ENCODE results near the gene ZNF652. TPM values are rescaled to one million over a fixed set of nuclear protein-coding genes. Genes with fewer than 3 reads are reported as not detected.
"Not testable (repeated sequence)": the region's sequence is repeated elsewhere in the genome, so short reads cannot be mapped to it uniquely, and the experiment has no call there.

ZNF652 gene
- polyA plus RNA-seq (ENCODE audit: insufficient read length), result 15.6 TPM

DNA sequence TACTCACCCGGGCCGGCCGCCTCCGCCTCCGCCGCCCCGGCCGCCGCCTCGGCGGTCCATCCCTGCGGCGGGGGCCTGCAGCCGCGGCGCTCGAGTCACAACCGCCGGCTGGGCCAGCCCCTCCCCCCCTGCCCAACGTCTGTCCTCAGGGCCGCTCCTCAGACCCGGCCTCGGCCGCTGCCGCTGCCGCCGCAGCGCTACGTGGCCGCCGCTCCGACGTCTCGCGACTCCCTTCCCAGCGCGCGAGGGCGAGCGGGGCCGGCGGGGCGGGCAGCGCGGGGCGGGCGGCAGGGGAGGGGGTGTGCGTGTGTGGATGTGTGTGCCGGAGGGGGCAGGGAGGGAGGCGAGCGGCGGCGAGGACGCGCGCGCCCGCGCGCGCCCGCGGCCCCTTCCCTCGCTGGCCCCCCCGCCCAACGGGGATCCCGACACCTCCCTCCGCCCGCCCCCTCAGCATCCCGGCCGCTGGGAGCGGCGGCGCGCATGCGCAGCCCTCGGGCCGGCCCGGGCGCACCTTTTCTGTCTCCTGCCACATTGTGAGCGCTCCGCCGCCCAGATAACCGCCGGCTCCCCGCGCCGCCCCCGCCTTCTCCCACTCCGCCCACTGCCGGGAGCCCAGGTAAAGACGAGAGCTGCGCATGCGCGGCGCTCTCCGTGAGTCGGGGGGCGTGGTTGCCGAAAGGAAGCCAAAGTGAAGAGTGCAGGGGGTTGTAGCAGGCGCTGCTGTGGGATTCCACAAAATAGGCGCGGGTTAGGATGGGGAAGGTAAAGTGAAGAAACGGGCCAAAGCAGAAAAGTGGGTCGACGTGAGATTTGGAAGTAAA lies at the start of gene ZNF652:
Gene ZNF652 (minus strand): TSS at position 349 of the 821 bp plus-strand sequence. CDS start 44,525 bp downstream, outside the sequence.
- peak; percentile 94 for DNase-seq

DNA sequence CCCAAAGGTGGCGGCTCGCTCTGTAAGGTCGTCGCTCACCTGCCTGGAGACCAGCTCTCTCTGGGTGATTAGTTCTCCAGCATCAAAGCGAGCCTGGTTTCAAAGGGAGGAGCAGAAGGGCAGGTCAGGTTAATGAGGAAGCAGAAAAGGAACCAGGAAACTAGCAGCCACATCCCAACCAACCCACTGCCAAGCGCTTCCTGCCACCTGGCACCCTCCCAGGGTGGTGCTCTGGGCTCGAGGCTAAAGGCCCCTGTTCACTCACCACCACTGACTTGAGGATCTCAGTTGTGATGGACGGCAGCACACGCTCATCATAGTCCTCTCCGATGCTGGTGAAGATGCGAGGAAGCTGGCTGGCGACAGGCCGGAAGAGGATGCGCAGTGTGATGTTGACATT lies 47.0 kb upstream of the ZNF652 start:
- DNase-seq, result no peak

DNA sequence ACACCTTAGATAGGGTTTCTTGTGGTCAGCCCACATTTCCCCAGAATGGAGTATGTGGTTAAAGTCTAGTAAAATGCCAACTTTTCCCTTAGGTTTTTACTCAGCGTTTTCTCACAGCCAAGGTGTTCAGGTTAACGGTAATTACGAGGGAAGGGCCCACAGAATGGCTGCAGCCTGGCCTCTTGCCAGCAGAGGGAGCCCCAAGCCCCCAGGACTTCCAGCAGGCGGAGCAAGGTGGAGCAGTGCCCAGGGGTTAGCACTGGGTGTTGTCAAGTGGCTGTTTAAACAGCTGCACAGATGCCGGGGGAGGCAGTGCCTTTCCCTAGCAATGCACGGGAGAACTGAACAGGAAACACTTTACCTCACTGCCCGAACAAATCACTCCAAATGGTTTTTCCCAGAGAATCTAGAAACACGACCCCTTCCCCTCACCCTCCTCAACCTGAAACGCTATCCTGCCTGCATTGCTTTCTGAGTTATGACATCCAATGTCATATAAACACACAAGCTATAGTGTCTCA lies 46.0 kb upstream of the ZNF652 start:
- DNase-seq, result peak; percentile 67

DNA sequence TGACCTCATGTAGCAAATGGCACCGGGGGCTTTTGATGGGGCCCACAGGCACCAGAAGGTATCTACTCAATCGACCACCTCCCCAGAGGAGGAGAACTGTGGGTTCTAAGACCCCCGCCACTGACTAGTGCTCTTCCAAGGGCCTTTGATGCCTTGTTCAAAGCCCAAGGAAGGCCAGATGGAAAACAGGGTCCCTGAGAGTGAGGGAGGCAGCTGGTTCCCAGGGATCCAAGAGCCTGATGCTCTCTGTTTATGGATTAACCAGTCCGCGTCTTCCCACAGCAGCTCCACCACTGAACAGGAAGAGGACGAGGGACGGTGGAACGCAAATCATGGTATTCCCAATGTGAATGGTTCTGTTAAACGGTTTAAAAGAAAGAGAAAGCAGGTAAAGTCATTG lies 45.0 kb upstream of the ZNF652 start:
- DNase-seq, result peak; percentile 27

DNA sequence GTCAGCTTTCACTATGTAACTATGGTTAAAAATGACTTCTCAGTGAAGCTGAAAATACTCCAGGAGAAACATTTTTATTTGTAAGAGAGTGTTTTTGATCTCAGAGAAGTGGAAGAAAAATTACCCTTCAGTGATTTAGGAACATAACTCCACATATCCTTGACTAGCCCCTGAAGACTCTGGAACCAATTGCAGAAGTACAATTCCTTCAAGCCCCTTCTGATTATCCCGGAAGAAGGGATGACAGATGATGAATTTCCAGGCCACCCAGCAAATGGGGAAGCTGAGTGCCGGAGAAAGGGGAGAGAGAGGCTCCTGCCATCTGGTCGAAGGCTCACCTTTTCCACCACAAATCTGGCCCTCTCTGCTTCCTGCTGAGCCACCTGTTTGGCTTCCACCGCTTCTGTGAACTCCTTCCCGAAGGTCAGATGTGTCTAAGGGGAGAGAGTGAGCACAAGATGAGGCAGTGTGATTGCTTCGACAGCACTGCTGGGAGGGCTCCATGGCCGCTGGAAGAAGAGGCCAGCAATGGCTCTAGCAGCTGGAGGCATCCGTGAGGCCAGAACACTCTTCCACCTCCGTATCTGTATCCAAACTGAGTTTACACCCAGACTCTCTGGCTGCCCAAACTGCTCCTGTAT lies 44.5 kb upstream of the ZNF652 start:
- peak; percentile 82 for DNase-seq

DNA sequence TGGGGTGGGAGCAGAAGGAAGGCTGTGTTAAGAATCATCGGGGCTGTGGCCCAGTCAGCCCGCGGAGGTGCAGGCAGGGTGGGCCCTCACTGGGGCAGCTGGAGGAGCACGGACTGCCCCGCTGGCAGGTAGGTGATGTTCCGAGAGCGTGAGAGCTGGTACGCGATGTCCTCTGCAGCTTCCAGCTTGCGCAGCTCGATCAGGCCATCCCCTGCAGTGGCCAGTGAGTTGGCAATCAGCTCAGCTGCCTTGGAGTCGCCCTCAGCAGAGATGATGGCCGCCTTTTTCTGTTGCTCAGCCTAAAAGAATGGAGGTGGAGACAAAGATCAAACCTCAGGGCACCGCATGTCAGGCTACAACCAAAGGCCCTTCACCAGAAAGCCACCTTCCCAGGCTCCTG lies 42.9 kb upstream of the ZNF652 start:
- no peak for DNase-seq

DNA sequence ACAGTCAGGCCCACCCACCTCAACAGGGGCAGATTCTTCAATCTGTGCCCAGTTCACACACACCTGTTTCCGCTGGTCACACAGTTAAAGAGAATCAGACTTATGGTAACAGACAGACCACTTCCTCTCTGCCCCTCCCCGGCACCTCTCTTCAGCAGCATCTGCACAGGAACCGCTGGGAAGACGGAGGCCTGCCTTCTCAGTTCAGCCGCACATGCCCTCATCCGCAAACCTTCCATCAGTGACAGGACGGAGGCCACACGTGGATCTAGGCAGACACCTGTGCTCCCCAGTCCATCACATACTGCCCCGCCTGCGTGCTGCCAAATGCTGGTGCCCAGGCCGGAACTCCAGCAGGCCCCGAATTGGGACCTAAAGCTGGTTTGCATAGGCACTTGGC lies 42.3 kb upstream of the ZNF652 start:
- no peak for DNase-seq

DNA sequence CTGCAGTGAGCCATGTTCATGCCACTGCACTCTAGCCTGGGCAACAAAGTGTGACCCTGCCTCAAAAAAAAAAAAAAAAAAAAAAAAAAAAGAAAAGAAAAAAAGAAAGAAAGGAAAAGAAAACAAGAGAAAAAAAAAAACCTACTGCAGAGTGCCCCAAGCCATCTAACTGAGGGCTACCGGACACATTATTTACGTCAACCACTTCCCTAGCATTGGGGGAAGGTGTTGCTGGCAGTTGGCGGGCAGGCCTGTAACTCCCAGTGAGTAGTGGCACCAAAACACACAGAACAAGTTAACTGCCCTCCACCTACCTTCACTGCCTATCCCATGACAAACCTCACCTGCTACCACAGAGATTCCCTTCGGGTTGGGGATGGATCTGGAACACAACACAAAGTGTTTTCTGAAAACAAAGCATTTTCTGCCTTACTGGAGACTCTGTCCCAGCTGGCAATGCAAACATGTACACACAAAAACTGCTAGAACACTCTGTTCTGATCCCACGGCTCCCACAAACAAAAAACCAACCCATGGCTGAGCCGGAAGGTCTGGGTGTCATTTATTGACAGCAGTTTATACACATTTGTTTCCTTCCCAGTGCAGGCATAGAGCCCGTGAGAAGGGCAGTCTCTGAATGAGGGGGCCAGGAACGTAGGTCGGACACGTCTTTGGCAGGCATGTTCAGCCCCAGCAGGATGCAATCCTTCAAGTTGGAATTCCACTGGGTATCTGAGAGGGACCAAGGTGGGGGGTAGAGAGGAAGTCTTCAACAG lies 41.7 kb upstream of the ZNF652 start:
- no peak for DNase-seq

DNA sequence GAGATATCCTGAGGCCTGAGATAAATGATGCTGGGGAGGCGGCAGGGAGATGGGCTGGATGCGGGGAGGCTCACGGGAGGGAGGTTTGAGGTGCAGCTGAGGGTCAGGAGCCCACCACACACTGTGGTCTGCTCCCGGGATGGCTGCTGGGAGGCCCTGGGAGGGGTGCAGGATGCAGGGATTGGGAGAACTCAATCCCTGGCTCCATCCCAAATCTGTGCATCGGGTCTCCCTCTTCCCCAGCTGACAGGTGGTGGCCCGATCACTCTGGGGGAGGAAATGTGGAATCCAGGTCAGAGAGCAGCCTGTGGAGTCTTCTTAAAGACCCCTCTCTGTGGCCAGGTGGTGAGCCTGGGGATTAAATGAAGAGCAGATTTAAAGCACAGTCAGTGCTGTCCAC lies 40.7 kb upstream of the ZNF652 start:
- DNase-seq, result peak; percentile 40

DNA sequence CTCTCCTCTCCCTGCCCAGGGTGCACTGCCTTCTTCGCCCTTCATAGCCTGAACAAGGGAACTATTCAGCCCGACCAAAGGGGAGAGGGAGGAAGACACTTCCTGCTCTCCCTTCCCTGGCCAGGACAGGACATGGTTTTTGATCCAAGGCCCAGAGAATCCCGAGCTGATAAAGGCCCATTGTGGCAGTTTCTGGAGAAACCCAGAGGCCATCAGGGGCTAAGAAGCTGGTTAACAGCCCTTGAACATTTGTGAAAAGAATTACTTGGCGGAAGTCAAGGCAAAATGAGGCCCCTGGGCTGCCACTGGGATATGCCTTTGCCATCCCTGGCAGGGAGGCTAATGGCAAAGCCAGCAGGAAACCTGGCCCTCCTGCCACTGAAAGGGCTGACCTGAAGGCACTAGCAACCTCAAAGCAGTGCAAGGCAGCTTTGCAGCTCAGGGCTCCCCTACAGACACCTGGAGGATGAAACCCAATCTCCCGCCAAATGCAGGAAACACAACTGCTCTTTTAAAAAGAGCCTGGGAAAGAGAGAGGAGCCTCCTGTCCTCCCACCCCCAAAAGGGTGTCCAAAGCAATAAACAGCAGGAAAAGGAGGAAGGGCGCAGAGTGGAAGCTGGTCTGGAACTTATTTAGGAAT lies 40.0 kb upstream of the ZNF652 start:
- DNase-seq, result peak; percentile 24

DNA sequence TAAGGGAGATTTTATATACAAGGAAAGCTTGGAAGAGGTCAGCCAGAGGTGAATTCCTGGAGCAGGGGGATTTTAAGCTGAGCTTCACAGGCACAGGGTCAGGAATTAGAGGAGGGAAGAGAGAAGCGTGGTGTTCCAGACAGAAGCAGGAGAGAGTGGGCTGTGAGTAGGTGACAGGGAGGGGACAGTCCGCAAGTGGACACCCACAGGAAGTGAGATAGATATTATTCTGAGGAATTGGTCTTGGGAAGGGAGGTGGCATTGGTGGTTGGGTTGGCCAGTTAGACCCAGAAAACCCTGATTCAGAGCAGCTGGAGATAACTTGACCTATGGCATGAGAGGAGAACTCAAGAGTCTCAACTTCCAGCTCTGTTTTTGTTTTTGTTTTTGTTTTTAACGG lies 37.9 kb upstream of the ZNF652 start:
- DNase-seq, result no peak

DNA sequence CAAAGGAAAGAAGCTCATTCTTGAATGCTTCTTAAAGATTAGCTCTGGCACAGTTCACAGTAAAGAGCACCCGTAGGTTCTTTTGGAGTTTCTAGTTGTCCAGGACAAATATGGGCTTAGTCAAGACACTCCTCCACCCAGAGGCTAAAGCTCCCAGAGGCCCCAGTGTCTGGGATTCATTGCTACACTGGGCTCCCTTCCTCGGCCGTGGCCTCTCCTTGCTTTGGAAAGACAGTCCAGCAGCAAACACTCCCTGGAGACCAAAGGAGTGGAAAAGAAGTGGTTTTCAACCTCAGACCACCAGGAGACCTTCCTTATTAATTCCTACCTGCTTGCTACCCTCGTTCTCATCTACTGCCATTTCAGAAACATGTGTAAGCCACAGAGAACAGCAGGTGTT lies 35.5 kb upstream of the ZNF652 start:
- DNase-seq, result no peak

DNA sequence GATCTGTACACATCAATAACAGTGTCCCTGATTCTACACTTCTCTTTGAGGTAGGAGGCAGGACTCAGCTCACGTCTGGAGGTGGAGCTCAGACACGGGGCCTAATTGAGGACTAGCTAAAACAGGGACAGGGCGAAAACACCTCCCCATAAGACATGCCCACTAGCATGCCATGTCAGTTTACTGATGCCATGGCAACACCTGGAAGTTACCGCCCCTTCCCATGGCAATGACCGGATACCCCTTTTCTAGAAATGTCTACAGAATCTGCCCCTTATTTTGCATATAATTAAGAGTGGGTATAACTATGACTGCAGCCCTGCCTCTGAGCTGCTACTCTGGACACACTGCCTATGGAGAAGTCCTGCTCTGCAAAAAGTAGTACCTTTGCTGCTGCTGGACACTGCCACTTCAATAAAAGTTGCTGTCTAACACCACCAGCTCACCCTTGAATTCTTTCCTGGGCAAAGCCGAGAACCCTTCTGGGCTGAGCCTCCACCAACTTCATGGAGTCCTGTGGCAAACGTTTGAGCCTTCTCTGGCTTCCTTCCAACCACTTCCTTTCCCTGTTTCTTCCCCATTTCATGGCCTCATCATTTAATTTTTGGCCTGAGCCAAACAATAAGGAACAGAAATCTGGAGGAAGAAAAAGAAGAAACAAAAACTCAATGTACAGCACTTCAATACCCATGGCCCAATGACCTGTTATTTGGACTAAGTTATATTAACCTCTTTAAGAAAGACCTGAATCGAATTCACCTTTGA lies 31.6 kb upstream of the ZNF652 start:
- no peak for DNase-seq

DNA sequence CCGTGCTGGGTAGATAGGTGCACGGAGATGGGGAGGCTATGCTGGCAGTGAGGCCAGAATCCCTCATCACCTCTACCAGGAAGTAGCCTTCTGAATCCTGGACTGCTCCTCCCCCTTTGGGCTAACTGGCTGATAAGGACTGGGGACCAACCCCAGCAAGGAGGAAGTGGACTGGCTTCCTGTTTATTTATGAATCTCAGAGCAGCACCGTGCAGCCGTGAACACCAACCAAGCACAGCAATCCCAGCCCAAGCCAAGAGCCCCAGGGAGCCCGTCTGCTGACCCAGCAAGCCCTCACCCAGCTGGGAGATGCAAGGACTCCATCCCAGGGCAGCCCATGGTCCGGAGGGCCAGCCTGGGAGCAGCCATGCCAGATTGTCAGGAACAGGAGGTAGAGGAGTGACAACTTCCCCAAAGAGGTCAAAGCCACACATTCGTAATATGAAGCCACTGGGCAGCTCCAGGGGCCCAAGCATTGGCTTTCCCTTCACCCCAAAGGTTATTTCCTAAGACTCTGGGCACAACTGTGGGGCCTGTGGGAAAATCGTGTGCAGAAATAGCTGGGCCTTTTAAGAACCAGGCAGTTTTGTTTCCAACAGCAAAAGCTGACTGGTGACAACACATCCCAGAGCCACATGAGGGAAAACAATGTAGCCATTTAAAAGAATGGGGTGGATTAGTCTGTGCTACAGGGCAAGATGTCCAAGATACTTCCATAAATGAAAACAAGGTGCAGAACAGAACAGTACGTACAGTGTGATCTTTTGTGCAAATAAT lies 28.7 kb upstream of the ZNF652 start:
- DNase-seq, result no peak

DNA sequence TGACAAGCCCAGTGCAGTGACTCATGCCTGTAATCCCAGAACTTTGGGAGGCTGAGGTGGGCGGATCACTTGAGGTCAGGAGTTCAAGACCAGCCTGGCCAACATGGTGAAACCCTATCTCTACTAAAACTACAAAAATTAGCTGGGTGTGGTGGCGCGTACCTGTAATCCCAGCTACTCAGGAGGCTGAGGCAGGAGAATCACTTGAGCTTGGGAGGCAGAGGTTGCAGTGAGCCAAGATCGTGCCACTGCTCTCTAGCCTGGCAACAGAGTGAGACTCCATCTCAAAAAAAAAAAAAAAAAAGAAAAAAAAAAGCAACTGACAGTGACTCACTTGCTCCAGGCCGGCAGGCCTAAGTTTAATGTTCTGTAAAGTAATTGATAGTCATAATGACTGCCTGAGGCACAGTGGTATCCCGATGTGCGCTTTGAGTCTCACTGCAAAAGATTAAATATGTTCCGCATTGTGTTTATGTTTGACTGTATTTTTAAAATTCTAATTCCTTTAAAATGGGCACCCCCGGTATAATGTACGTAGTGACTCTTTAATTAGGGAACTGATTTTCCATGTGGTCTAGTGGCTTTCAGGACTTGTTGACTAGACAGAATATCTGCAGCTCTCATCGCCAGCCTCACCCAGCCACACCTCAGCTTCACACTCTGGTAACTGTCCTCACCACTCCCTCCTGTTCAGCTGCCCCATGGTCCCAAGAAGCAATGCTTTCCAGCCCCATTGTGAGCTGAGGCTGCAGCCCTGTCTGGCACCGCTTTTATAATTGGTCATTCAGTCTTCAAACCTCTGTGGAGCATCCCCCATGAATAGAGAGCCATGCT lies 27.7 kb upstream of the ZNF652 start:
- DNase-seq, result not testable (repeated sequence)

DNA sequence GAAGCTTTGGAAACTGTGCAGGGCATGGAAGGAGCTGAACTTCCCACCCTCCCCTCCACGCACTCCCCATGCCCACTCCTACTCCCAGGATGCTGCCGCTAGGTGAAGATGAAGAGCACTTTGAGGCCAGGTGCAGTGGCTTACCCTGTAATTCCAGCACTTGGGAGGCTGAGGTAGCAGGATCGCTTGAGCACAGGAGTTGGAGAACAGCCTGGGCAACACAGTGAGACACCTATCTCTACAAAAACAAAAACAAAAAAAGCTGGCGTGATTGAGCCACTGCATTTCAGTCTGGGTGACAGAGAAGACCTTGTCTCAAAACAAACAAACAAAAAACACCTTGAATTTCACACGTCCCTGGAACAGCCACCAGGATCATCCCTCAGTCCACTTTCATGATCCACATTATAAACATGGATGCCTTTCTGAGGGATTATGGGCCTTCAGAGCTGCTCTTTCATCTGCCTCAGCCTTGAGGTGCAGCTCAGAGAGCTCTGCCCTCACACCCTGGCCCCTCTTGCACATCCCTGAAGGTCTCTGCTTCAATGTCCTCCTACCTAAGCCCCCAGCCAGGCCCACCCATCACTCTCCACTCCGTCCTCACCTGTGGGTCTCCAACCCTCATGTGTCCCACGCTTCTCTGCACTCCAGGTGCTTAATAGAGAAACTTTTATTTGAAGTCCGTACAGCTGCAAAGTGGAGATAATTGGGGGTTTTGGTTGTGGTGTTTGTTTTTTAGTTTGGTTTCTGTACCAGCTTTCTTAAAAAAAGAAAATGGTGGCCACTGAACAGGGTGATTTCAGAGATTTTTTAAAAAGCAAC lies 26.9 kb upstream of the ZNF652 start:
- DNase-seq, result no peak

DNA sequence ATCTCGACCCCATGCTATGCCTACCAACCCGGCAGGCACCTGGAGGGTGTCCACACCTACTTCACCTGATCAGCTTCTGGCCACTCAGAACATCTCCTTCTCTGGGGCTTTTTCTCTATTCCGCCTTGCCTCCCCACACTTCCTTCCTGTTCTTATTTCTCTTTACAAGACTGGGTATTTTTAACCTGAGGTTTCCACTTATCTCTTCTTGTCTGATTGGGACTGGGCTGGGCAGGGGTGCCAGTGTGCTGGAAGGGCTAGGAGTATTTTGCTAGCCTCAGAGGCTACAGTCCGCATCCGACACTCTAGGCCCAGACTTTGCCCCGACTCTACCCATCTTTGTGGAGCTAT lies 26.2 kb upstream of the ZNF652 start:
- DNase-seq, result no peak

DNA sequence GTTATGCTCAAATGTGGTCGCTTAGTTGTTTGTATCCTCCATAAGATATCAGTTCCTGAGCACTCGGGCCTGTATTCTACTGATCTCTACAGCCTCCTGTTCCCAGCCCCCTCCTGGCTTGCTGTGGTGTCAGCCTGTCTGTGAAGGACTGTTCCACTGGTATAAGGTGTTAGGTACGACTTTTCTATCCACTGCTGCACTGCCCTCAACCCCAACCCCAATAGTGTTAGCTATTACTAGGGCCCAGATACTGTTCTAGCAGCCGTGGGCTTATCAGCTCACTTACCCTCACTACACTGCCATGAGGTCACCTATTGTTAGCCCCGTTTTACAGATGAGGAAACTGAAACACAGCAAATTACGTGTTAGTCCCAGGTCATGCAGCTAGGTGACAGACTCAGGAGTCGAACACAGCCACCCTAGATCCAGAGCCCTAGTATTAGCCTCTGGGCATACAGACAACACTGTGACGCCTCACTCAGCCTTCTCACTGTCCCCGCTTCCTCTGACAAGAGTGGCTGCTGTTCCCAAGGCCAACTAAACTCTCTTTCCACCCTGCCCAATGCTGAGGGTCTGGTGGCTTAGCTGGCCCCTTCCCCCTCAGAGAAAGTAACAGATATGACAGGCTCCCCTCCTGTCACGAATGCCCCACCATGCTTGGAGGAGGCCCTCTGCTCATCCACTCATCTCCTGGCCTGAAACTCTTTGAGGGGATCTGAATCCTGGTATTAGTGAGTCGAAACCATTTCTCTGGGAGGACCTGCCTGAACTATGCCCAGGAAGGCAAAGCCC lies 25.6 kb upstream of the ZNF652 start:
- DNase-seq, result no peak

All from hindlimb muscle (tissue), 1 donor.